WTC11 (cell line): ENCODE measurements around the gene RYR1.

Source experiments
- ETV6 ChIP-seq: sonication (generic); formaldehyde crosslinking; IDR thresholded peaks from 2 replicates; pipeline ENCODE4 v1.8.1; 2022; ENCODE audit warnings: mild to moderate bottlenecking, missing genetic modification reagents
- MXD4 ChIP-seq: fragments of 250-450 bp; sonication (Bioruptor Pico); IDR thresholded peaks from 2 replicates; pipeline ENCODE4 v1.8.0; 2021; ENCODE audit warnings: mild to moderate bottlenecking, moderate library complexity, borderline replicate concordance
- MYBL2 ChIP-seq: sonication (generic); formaldehyde crosslinking; IDR thresholded peaks from 2 replicates; pipeline ENCODE4 v1.8.1; 2023; ENCODE audit warnings: mild to moderate bottlenecking, moderate library complexity, missing genetic modification reagents
- PRRX2 ChIP-seq: fragments of 250-450 bp; sonication (Bioruptor Pico); IDR thresholded peaks from 2 replicates; pipeline ENCODE4 v1.8.0; 2021; ENCODE audit warnings: mild to moderate bottlenecking
- SP1 ChIP-seq: sonication (generic); formaldehyde crosslinking; conservative IDR thresholded peaks from 2 replicates; pipeline ENCODE4 v1.8.1; 2022; ENCODE audit warnings: missing genetic modification reagents
- TEAD4 ChIP-seq: sonication (generic); formaldehyde crosslinking; IDR thresholded peaks from 2 replicates; pipeline ENCODE4 v1.8.0; 2022; ENCODE audit warnings: mild to moderate bottlenecking, missing genetic modification reagents
- TP53 ChIP-seq: sonication (generic); formaldehyde crosslinking; IDR thresholded peaks from 2 replicates; pipeline ENCODE4 v1.8.1; 2023; ENCODE audit warnings: mild to moderate bottlenecking, missing genetic modification reagents
- TF ChIP-seq, protein P1 (sequence below): fragments of 200-600 bp; IDR thresholded peaks from 2 replicates; pipeline ENCODE4 v1.8.0; 2022; ENCODE audit warnings: antibody characterized with exemption
- TF ChIP-seq, protein P2 (sequence below): sonication (generic); formaldehyde crosslinking; IDR thresholded peaks from 2 replicates; pipeline ENCODE4 v1.8.0; 2023; ENCODE audit warnings: missing genetic modification reagents
- TF ChIP-seq, protein P3 (sequence below): sonication (generic); formaldehyde crosslinking; IDR thresholded peaks from 2 replicates; pipeline ENCODE4 v1.8.0; 2022; ENCODE audit warnings: mild to moderate bottlenecking, missing genetic modification reagents

DNA sequence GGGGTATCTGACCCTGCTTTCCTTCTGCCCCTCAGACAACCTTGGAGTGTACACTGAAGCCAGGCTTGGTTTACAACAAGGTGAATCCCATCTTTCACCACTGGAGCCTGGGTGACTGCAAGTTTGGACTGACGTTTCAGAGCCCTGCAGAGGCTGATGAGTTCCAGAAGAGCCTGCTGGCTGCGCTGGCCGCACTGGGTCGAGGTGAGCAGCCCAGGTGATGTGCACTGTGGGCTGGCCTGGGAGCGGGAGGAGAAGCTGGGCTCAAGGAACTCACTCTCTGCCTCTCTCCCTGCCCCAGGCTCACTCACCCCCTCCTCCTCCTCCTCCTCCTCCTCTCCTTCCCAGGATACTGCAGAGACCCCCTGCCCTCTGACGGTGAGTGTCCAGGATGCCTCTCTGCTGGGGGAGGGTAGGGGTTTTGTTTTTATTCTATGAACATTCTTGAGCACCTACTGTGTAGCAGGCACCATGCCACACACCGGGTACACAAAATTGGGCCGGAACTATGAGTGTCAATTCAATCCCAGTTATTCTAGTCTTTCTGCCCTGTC is 41.5 kb upstream of the RYR1 start:
- TF ChIP-seq MXD4 (CRISPR knock-in tag) (no peak), TEAD4 (no peak), ETV6 (CRISPR knock-in tag) (no peak), PRRX2 (CRISPR knock-in tag) (no peak), MYBL2 (CRISPR knock-in tag) (no peak), SP1 (CRISPR knock-in tag) (no peak), TP53 (CRISPR knock-in tag) (no peak)
- TF ChIP-seq, protein P1, sequence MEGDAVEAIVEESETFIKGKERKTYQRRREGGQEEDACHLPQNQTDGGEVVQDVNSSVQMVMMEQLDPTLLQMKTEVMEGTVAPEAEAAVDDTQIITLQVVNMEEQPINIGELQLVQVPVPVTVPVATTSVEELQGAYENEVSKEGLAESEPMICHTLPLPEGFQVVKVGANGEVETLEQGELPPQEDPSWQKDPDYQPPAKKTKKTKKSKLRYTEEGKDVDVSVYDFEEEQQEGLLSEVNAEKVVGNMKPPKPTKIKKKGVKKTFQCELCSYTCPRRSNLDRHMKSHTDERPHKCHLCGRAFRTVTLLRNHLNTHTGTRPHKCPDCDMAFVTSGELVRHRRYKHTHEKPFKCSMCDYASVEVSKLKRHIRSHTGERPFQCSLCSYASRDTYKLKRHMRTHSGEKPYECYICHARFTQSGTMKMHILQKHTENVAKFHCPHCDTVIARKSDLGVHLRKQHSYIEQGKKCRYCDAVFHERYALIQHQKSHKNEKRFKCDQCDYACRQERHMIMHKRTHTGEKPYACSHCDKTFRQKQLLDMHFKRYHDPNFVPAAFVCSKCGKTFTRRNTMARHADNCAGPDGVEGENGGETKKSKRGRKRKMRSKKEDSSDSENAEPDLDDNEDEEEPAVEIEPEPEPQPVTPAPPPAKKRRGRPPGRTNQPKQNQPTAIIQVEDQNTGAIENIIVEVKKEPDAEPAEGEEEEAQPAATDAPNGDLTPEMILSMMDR: no peak
- TF ChIP-seq, protein P2, sequence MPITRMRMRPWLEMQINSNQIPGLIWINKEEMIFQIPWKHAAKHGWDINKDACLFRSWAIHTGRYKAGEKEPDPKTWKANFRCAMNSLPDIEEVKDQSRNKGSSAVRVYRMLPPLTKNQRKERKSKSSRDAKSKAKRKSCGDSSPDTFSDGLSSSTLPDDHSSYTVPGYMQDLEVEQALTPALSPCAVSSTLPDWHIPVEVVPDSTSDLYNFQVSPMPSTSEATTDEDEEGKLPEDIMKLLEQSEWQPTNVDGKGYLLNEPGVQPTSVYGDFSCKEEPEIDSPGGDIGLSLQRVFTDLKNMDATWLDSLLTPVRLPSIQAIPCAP (CRISPR knock-in tag): no peak
- TF ChIP-seq, protein P3, sequence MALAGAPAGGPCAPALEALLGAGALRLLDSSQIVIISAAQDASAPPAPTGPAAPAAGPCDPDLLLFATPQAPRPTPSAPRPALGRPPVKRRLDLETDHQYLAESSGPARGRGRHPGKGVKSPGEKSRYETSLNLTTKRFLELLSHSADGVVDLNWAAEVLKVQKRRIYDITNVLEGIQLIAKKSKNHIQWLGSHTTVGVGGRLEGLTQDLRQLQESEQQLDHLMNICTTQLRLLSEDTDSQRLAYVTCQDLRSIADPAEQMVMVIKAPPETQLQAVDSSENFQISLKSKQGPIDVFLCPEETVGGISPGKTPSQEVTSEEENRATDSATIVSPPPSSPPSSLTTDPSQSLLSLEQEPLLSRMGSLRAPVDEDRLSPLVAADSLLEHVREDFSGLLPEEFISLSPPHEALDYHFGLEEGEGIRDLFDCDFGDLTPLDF (CRISPR knock-in tag): no peak
